NCI-H2107 treated with DMSO at 0.1 percent for 48 hours (cell line): ENCODE measurements around the gene ACAP2.
"Not testable (repeated sequence)": the region's sequence is repeated elsewhere in the genome, so short reads cannot be mapped to it uniquely, and the experiment has no call there.

ENCODE experiments used
- DNase-seq: peaks from one replicate; lab custom pipeline; 2025; ENCODE audit not compliant: unreplicated experiment; lab: John Stamatoyannopoulos, UW

Gene ACAP2

GRCh38 chr3:195296662-195297061 lies 146.2 kb downstream of the ACAP2 start:
- no peak for DNase-seq

DNA sequence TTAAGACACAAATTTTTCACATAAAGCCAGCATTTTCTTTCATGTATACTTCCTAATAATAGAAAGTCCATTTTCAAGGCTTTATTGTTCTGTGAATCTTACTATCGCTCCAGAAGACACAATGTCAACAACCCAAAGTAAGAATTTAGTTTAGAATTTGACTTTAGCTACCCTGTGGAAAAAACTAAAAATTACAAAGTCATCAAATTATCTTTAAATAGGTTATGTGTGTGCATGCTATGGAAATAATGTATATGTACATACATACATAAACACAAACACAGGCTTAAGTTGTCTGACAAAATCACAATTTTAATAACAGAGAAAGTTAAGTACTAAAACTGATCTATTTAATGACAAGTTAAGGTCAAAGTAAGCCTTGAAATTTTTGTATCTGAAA lies 151.7 kb downstream of the ACAP2 start:
- no peak for DNase-seq

- DNase-seq: not testable (repeated sequence)
These were observed 152.2 kb downstream of the ACAP2 start for GRCh38 chr3:195290643-195291042.

GRCh38 chr3:195286115-195286872 lies 156.5 kb downstream of the ACAP2 start:
- no peak for DNase-seq

GRCh38 chr3:195285372-195285771 lies 157.4 kb downstream of the ACAP2 start:
- DNase-seq: no peak

DNA sequence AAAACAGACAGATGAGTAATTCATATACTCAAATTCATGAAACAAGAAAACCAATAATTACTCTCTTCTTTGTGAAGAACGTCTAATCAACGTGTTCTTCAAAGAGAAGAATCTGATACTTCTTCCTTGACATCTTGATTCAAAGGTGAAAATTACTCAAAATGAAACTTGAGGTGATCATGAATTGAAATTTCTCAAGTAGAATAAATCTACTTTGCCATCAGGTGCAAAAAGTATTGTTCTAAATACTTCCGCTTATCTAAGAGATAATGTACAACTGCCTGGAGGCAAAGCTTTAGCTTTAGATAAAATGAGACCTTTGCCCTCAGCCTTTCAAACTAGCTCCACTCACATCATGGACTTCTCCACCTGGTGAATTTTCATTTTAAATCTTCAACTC lies 158.0 kb downstream of the ACAP2 start:
- no peak for DNase-seq

- DNase-seq: no peak
These were observed 159.9 kb downstream of the ACAP2 start for GRCh38 chr3:195282961-195283360.

GRCh38 chr3:195274259-195274966 lies 168.4 kb downstream of the ACAP2 start:
- no peak for DNase-seq

- DNase-seq: peak; percentile 96
These were observed 171.2 kb downstream of the ACAP2 start for GRCh38 chr3:195271410-195272243.

GRCh38 chr3:195270817-195271409 lies 171.9 kb downstream of the ACAP2 start, which contains the start of gene XXYLT1:
Gene XXYLT1, minus strand, starts transcription at chr3:195271159. Its CDS starts 101 bp downstream, at chr3:195271058.
- peak; percentile 89 for DNase-seq

GRCh38 chr3:195270079-195270816 lies 172.6 kb downstream of the ACAP2 start:
- DNase-seq: peak; percentile 18

DNA sequence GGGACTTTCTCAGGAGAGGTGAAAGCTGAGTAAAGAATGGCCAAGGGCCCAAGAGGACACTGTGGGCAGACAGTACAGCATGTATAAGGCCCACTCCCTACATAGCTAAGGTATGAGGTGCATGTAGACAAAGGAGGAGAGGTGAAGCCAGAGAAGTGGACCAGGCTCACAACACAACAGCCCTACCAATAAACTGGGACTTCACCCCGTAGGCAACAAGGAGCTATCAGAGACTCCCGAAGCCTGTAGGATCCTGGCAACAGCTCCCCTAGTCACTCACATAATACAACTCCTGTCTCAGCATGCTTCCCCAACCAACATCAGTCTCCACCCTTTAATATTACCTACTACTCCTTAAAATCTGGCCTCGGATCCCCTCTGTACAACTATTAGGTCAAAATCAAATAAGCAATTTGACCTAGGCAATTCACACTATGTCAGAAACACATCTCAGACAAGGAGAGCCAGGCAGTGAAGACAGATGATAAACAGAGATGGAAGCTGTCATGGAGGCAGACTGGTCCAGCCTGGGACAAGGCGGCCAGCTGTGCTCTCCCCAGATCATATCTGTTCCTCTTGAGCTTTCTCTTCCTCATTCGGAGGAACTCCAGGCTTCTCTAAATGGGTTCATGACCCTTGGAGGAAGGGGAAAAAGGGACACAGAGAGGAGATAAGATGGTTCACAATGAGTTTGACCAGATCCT lies 173.3 kb downstream of the ACAP2 start:
- DNase-seq: no peak

- DNase-seq: no peak
These were observed 174.1 kb downstream of the ACAP2 start for GRCh38 chr3:195268576-195269309.

- DNase-seq: no peak
These were observed 175.7 kb downstream of the ACAP2 start for GRCh38 chr3:195267096-195267495.

DNA sequence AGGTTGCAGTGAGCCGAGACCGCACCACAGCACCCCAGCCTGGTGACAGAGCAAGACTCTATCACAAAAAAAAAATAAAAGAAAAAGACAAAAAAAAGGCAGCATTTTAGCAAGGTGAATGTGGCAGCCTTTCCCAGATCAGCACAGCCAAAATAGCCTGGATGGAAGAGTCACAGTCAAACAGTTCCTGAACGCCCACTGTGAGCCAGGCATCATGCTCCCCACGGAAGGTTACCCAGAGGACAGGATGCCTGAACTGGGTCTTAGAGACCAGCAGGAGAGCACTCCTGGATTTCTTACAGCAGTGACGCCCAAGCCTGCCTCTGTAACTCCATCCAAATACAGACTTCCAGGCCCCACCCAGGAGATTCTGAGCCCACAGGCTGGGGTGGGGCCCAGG lies 176.4 kb downstream of the ACAP2 start:
- DNase-seq: no peak

GRCh38 chr3:195265363-195265976 lies 177.3 kb downstream of the ACAP2 start:
- DNase-seq: no peak

DNA sequence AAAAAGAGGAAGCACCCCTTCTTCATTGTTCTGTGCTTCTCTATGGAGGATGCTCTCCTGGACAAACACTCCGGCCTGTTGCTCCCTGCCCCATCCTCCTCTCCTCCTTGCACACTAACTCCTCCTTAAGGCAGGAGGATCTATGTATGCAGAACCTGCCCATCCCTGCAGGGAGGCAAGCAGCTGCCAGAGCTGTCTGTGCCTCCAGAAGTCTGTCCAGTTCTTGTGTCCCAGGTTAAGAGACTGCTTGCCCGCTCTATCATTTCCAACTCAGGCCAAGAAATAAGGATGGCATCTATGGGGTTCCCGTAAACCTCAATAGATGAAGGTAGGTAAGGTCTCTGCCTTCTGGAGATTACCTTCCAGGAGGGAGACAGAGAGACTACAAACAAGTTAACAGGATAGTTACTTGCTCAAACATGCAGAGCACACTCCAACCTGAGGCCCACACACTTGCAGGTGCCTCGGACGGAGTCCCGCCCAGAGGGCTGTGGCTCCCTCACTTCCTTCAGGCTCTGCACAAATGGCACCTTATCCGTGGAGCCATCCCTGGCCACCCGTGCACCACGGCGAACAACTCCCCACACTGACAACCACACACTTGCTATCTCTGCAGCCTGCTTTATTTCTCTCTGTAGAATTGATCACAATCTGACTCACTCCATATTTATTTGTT lies 178.8 kb downstream of the ACAP2 start:
- DNase-seq: no peak
